H1 (cell line): ENCODE measurements around the gene DMWD.

ENCODE experiments used
- POLR2A ChIP-seq, 2 experiments: IDR thresholded peaks; 1 replicate in 1 of 2; 2 replicates in 1 of 2; pipeline ENCODE4 v1.6.1; 2011; ENCODE audit warnings: low read depth in 2 of 2, low read length in 2 of 2, mild to moderate bottlenecking in 2 of 2; ENCODE audit errors: control extremely low read depth in 1 of 2
- TF ChIP-seq, protein P1 (sequence below), 3 experiments: IDR thresholded peaks; 1 replicate in 2 of 3; 2 replicates in 1 of 3; pipeline versions ENCODE4 v1.5.1 to v1.6.1; 2011; ENCODE audit warnings: low read length in 3 of 3, mild to moderate bottlenecking in 3 of 3, inconsistent platforms in 2 of 3, low read depth in 1 of 3, moderate library complexity in 1 of 3; ENCODE audit not compliant: insufficient read depth in 1 of 3; ENCODE audit errors: control extremely low read depth in 1 of 3
- TF ChIP-seq, protein P2 (sequence below): IDR thresholded peaks from 2 replicates; pipeline ENCODE4 v1.6.1; 2011; ENCODE audit warnings: low read depth, mild to moderate bottlenecking, low read length; ENCODE audit not compliant: insufficient read depth

DNA sequence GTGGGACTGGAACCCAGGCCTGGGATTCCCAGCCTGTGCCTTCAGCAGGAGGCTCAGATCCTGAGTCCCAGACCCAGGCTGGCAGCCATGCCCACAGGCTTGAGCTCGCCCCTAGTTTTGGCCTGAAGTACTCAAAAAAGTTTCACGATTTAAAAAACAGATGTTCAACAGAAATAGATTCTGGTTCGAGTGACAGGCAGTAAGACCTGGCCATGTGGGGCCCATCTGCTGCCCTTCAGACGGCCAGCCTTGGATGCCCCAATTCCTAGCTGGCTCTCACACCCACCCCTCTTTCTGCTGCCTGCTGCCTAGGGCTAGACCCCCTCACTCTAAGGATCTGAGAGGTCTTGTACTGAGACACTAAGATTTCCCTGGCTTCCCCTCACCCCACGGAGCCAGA, 7.5 kb downstream of the DMWD start:
- TF ChIP-seq, protein P1, sequence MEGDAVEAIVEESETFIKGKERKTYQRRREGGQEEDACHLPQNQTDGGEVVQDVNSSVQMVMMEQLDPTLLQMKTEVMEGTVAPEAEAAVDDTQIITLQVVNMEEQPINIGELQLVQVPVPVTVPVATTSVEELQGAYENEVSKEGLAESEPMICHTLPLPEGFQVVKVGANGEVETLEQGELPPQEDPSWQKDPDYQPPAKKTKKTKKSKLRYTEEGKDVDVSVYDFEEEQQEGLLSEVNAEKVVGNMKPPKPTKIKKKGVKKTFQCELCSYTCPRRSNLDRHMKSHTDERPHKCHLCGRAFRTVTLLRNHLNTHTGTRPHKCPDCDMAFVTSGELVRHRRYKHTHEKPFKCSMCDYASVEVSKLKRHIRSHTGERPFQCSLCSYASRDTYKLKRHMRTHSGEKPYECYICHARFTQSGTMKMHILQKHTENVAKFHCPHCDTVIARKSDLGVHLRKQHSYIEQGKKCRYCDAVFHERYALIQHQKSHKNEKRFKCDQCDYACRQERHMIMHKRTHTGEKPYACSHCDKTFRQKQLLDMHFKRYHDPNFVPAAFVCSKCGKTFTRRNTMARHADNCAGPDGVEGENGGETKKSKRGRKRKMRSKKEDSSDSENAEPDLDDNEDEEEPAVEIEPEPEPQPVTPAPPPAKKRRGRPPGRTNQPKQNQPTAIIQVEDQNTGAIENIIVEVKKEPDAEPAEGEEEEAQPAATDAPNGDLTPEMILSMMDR (IDR thresholded peaks at IDR 0.05; ENCODE audit: control extremely low read depth in 1 of 3, insufficient read depth in 1 of 3, low read depth in 1 of 3, low read length in 3 of 3): no peak
- TF ChIP-seq POLR2A (IDR thresholded peaks at IDR 0.05; ENCODE audit: control extremely low read depth in 1 of 2, low read depth in 2 of 2, low read length in 2 of 2): no peak
- TF ChIP-seq, protein P2, sequence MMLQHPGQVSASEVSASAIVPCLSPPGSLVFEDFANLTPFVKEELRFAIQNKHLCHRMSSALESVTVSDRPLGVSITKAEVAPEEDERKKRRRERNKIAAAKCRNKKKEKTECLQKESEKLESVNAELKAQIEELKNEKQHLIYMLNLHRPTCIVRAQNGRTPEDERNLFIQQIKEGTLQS: no peak
